SK-N-SH (cell line): ENCODE measurements around the gene BCAS3. TPM values are rescaled to one million over a fixed set of nuclear protein-coding genes. Genes with fewer than 3 reads are reported as not detected.

Experiments
- CHD2 ChIP-seq: fragments of 150-350 bp; IDR thresholded peaks from 2 replicates; pipeline ENCODE4 v1.6.1; 2018; ENCODE audit warnings: low read length; ENCODE audit not compliant: partially characterized antibody
- EP300 ChIP-seq, 2 experiments: IDR thresholded peaks; 2 replicates each; pipeline versions ENCODE4 v1.4.0 to v1.6.1; 2012; ENCODE audit warnings: borderline replicate concordance in 1 of 2, low read depth in 1 of 2, low read length in 1 of 2
- GATA2 ChIP-seq: sonication (generic); formaldehyde crosslinking; IDR thresholded peaks from 2 replicates; pipeline ENCODE4 v1.5.0; 2020; ENCODE audit warnings: mild to moderate bottlenecking, missing genetic modification reagents
- IRF3 ChIP-seq: fragments of 150-350 bp; IDR thresholded peaks from 2 replicates; pipeline ENCODE4 v1.6.1; 2016; ENCODE audit warnings: mild to moderate bottlenecking, low read depth, low read length
- MXI1 ChIP-seq: IDR thresholded peaks from 2 replicates; pipeline ENCODE4 v1.6.1; 2012; ENCODE audit warnings: mild to moderate bottlenecking, low read depth, low read length, improper control_type of control experiment
- PBX3 ChIP-seq: IDR thresholded peaks from 2 replicates; pipeline ENCODE4; 2012
- POLR2AphosphoS5 ChIP-seq: IDR thresholded peaks from 2 replicates; pipeline ENCODE4 v1.6.1; 2012; ENCODE audit warnings: low read depth, low read length
- RCOR1 ChIP-seq: fragments of 150-350 bp; IDR thresholded peaks from 2 replicates; pipeline ENCODE4 v1.6.1; 2017; ENCODE audit warnings: antibody characterized with exemption, low read length
- TCF12 ChIP-seq: IDR thresholded peaks from 2 replicates; pipeline ENCODE4 v1.4.0; 2012
- YY1 ChIP-seq: IDR thresholded peaks from 2 replicates; pipeline ENCODE4 v1.4.0; 2012; ENCODE audit warnings: low read depth, mild to moderate bottlenecking
- ZBTB33 ChIP-seq: IDR thresholded peaks from 2 replicates; pipeline ENCODE4 v1.4.0; 2012; ENCODE audit warnings: low read depth, borderline replicate concordance
- polyA plus RNA-seq, 3 experiments: library from polyadenylated mRNA; depleted of rRNA; stranded (reverse); fragments of >200 nt; gene quantifications; 2 replicates each; pipeline ENCODE4 v1.2.3, GENCODE V29; 2012
- TF ChIP-seq, protein P1 (sequence below): fragments of 150-350 bp; IDR thresholded peaks from 2 replicates; pipeline ENCODE4 v1.6.1; 2017; ENCODE audit warnings: antibody characterized with exemption, low read length, low read depth, borderline replicate concordance
- TF ChIP-seq, protein P2 (sequence below): fragments of 200-600 bp; sonication (generic); IDR thresholded peaks from 2 replicates; pipeline ENCODE4 v1.6.1; 2017; ENCODE audit warnings: antibody characterized with exemption, mild to moderate bottlenecking, moderate library complexity
- TF ChIP-seq, protein P3 (sequence below): IDR thresholded peaks from 2 replicates; pipeline ENCODE4 v1.6.1; 2012; ENCODE audit warnings: mild to moderate bottlenecking, low read depth, low read length, moderate library complexity

The BCAS3 gene
- polyA plus RNA-seq, 1 of the 3 experiments (the other 2 are of a cell fraction) = 5.9 TPM

DNA sequence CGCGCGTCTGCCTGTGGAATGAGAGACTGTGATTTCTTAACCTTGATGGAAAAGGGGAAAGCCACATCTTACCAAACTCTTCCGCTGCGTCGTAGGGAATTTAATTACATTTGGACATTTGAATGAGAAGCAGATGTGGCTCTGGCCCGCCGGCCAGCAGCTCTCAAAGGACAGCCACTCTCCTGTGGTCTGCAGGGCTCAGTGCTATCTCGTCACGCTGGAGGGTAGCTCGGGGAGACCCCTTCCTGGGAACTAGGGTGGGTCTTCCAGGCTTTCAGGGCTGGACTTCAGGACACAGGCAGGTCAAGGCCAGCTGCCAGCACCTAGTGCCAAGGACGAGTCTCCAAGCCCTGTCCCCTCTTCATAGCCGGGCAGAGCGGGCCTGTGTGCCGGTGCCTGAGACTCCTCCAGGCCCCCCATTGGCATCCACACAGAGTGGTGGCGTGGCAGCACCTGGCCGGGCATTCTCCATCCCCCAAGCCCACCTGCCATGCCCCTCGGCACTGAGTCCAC lies 706.1 kb downstream of the BCAS3 start (continued):
- TF ChIP-seq CHD2 = peak; percentile 74
- TF ChIP-seq, protein P1, sequence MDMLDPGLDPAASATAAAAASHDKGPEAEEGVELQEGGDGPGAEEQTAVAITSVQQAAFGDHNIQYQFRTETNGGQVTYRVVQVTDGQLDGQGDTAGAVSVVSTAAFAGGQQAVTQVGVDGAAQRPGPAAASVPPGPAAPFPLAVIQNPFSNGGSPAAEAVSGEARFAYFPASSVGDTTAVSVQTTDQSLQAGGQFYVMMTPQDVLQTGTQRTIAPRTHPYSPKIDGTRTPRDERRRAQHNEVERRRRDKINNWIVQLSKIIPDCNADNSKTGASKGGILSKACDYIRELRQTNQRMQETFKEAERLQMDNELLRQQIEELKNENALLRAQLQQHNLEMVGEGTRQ = no peak
- peak; percentile 58 for TF ChIP-seq GATA2 (CRISPR knock-in tag)
- no peak for TF ChIP-seq MXI1
- TF ChIP-seq PBX3 = no peak; the same call in 1 of the 2 replicates
- TF ChIP-seq RCOR1 = peak; percentile 85
- TF ChIP-seq YY1 = no peak
- TF ChIP-seq POLR2AphosphoS5 = peak; percentile 58; the same call in 1 of the 2 replicates
- peak in 1 of 2 experiments; percentile 92; a peak in 3 of 4 replicates for TF ChIP-seq EP300 (IDR thresholded peaks at IDR 0.05; ENCODE audit: borderline replicate concordance in 1 of 2, low read depth in 1 of 2, low read length in 1 of 2)
- peak; percentile 90 for TF ChIP-seq TCF12
- TF ChIP-seq, protein P2, sequence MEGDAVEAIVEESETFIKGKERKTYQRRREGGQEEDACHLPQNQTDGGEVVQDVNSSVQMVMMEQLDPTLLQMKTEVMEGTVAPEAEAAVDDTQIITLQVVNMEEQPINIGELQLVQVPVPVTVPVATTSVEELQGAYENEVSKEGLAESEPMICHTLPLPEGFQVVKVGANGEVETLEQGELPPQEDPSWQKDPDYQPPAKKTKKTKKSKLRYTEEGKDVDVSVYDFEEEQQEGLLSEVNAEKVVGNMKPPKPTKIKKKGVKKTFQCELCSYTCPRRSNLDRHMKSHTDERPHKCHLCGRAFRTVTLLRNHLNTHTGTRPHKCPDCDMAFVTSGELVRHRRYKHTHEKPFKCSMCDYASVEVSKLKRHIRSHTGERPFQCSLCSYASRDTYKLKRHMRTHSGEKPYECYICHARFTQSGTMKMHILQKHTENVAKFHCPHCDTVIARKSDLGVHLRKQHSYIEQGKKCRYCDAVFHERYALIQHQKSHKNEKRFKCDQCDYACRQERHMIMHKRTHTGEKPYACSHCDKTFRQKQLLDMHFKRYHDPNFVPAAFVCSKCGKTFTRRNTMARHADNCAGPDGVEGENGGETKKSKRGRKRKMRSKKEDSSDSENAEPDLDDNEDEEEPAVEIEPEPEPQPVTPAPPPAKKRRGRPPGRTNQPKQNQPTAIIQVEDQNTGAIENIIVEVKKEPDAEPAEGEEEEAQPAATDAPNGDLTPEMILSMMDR = no peak
- TF ChIP-seq, protein P3, sequence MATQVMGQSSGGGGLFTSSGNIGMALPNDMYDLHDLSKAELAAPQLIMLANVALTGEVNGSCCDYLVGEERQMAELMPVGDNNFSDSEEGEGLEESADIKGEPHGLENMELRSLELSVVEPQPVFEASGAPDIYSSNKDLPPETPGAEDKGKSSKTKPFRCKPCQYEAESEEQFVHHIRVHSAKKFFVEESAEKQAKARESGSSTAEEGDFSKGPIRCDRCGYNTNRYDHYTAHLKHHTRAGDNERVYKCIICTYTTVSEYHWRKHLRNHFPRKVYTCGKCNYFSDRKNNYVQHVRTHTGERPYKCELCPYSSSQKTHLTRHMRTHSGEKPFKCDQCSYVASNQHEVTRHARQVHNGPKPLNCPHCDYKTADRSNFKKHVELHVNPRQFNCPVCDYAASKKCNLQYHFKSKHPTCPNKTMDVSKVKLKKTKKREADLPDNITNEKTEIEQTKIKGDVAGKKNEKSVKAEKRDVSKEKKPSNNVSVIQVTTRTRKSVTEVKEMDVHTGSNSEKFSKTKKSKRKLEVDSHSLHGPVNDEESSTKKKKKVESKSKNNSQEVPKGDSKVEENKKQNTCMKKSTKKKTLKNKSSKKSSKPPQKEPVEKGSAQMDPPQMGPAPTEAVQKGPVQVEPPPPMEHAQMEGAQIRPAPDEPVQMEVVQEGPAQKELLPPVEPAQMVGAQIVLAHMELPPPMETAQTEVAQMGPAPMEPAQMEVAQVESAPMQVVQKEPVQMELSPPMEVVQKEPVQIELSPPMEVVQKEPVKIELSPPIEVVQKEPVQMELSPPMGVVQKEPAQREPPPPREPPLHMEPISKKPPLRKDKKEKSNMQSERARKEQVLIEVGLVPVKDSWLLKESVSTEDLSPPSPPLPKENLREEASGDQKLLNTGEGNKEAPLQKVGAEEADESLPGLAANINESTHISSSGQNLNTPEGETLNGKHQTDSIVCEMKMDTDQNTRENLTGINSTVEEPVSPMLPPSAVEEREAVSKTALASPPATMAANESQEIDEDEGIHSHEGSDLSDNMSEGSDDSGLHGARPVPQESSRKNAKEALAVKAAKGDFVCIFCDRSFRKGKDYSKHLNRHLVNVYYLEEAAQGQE = 0 out of 2 replicates have a peak, but pooled peaks have one; percentile 10
- no peak for TF ChIP-seq ZBTB33
- no peak for TF ChIP-seq IRF3
